GM23338 (cell line): Measurements from ENCODE around the gene LCA5. TPM values are rescaled to one million over a fixed set of nuclear protein-coding genes. Genes with fewer than 3 reads are reported as not detected.

Experiments
- ATAC-seq: fragments of 200-7000 bp; cut with Tn5 transposase; 3 replicates; pipeline ENCODE4 v1.9.1; 2020
- DNase-seq: peaks from one replicate; pipeline ENCODE4 v3.0.0-alpha.2; 2015; ENCODE audit warnings: low spot score
- H2AFZ ChIP-seq: fragments of 200-600 bp; sonication (generic); 2 replicates; pipeline ENCODE4 v1.8.0; 2016; ENCODE audit warnings: antibody characterized with exemption, mild to moderate bottlenecking, moderate library complexity
- H3F3A ChIP-seq: fragments of 200-600 bp; sonication (generic); replicated peaks from 2 replicates; pipeline ENCODE4 v1.8.0; 2017; ENCODE audit warnings: antibody characterized with exemption, mixed run types, low read depth
- H3K27ac ChIP-seq: fragments of 200-600 bp; sonication (generic); 2 replicates; pipeline ENCODE4 v1.6.1; 2016; ENCODE audit warnings: low read depth
- H3K27me3 ChIP-seq: fragments of 200-600 bp; sonication (generic); 2 replicates; pipeline ENCODE4 v1.8.0; 2016; ENCODE audit warnings: mild to moderate bottlenecking, mixed run types, moderate library complexity; ENCODE audit not compliant: insufficient read depth
- H3K36me3 ChIP-seq: fragments of 200-600 bp; sonication (generic); 2 replicates; pipeline ENCODE4 v1.8.0; 2016; ENCODE audit warnings: mild to moderate bottlenecking; ENCODE audit not compliant: insufficient read depth
- H3K4me1 ChIP-seq: fragments of 200-600 bp; sonication (generic); 2 replicates; pipeline ENCODE4 v1.8.0; 2016; ENCODE audit warnings: mild to moderate bottlenecking, moderate library complexity; ENCODE audit not compliant: insufficient read depth
- H3K4me2 ChIP-seq: fragments of 200-600 bp; sonication (generic); 2 replicates; pipeline ENCODE4 v1.7.1; 2017; ENCODE audit warnings: mixed run types
- H3K4me3 ChIP-seq: fragments of 200-600 bp; sonication (generic); 2 replicates; pipeline ENCODE4 v1.6.1; 2016; ENCODE audit warnings: mixed run types
- H3K79me2 ChIP-seq: fragments of 200-600 bp; sonication (generic); replicated peaks from 2 replicates; pipeline ENCODE4 v1.8.0; 2017; ENCODE audit warnings: mild to moderate bottlenecking; ENCODE audit not compliant: insufficient read depth
- H3K9me2 ChIP-seq: fragments of 200-600 bp; sonication (generic); 2 replicates; pipeline ENCODE4 v1.8.0; 2017; ENCODE audit not compliant: insufficient read depth
- H4K20me1 ChIP-seq: fragments of 200-600 bp; sonication (generic); replicated peaks from 2 replicates; pipeline ENCODE4 v1.8.0; 2017; ENCODE audit warnings: mild to moderate bottlenecking; ENCODE audit not compliant: insufficient read depth
- H3K27ac Mint-ChIP-seq: 2 replicates; pipeline ENCODE4 v1.8.0; 2020; ENCODE audit warnings: inconsistent platforms, mild to moderate bottlenecking, moderate library complexity, mixed read lengths
- H3K27me3 Mint-ChIP-seq: 3 replicates; pipeline ENCODE4 v1.8.0; 2022; ENCODE audit warnings: low read depth, mild to moderate bottlenecking, moderate library complexity, mixed read lengths, inconsistent platforms; ENCODE audit not compliant: insufficient read depth, poor library complexity
- H3K36me3 Mint-ChIP-seq: 3 replicates; pipeline ENCODE4 v1.8.0; 2021; ENCODE audit warnings: low read depth, mild to moderate bottlenecking, inconsistent platforms, moderate library complexity, mixed read lengths
- H3K4me1 Mint-ChIP-seq: 3 replicates; pipeline ENCODE4 v1.8.0; 2020; ENCODE audit warnings: mild to moderate bottlenecking, inconsistent platforms, mixed read lengths
- H3K4me3 Mint-ChIP-seq: 3 replicates; pipeline ENCODE4 v1.8.0; 2021; ENCODE audit warnings: moderate library complexity, mild to moderate bottlenecking, inconsistent platforms, mixed read lengths
- H3K9me3 Mint-ChIP-seq: 3 replicates; pipeline ENCODE4 v1.8.0; 2020; ENCODE audit warnings: moderate library complexity, mild to moderate bottlenecking, inconsistent platforms, mixed read lengths
- CREB1 ChIP-seq: fragments of 250-450 bp; sonication (Bioruptor Pico); IDR thresholded peaks from 2 replicates; pipeline ENCODE4 v1.5.0; 2020; ENCODE audit warnings: low read depth, mild to moderate bottlenecking, moderate library complexity
- CTCF ChIP-seq, 2 experiments: fragments of 200-600 bp in 1 of 2; sonication (generic) in 1 of 2; conservative IDR thresholded peaks; 2 replicates each; pipeline versions ENCODE4 v1.5.1 to v1.6.1; 2016 to 2017; ENCODE audit warnings: antibody characterized with exemption in 2 of 2, low read depth in 2 of 2, mild to moderate bottlenecking in 2 of 2, moderate library complexity in 1 of 2
- ETS1 ChIP-seq: IDR thresholded peaks from 2 replicates; pipeline ENCODE4 v1.6.1; 2016; ENCODE audit warnings: antibody characterized with exemption
- EZH2 ChIP-seq: fragments of 200-600 bp; sonication (generic); IDR thresholded peaks from one replicate; pipeline ENCODE4 v1.8.0; 2017; ENCODE audit warnings: antibody characterized with exemption, mild to moderate bottlenecking, low read depth; ENCODE audit not compliant: unreplicated experiment
- EZH2phosphoT487 ChIP-seq: fragments of 200-600 bp; sonication (generic); IDR thresholded peaks from one replicate; pipeline ENCODE4 v1.8.1; 2018; ENCODE audit warnings: antibody characterized with exemption; ENCODE audit not compliant: unreplicated experiment
- JUNB ChIP-seq: IDR thresholded peaks from one replicate; pipeline ENCODE4 v1.6.1; 2016; ENCODE audit warnings: antibody characterized with exemption; ENCODE audit not compliant: unreplicated experiment
- NANOG ChIP-seq: IDR thresholded peaks from 2 replicates; pipeline ENCODE4 v1.6.1; 2016; ENCODE audit warnings: antibody characterized with exemption, borderline replicate concordance
- POLR2AphosphoS5 ChIP-seq: IDR thresholded peaks from 2 replicates; pipeline ENCODE4 v1.6.1; 2016; ENCODE audit warnings: antibody characterized with exemption, low read depth
- STAT1 ChIP-seq: IDR thresholded peaks from one replicate; pipeline ENCODE4 v1.6.1; 2016; ENCODE audit warnings: antibody characterized with exemption; ENCODE audit not compliant: unreplicated experiment
- ZNF114 ChIP-seq: fragments of 250-450 bp; sonication (Bioruptor Pico); IDR thresholded peaks from 2 replicates; pipeline ENCODE4 v1.5.0; 2020; ENCODE audit warnings: mild to moderate bottlenecking, moderate library complexity
- ZNF331 ChIP-seq: fragments of 250-450 bp; sonication (Bioruptor Pico); IDR thresholded peaks from 2 replicates; pipeline ENCODE4 v1.5.0; 2020; ENCODE audit warnings: low read depth, mild to moderate bottlenecking, moderate library complexity
- polyA plus RNA-seq: library from polyadenylated mRNA; unstranded; fragments of >200 nt; fragmentation: Nextera tagmentation; extraction: Ambion mirVana; gene quantifications from 2 replicates; pipeline ENCODE4 v1.2.1, GENCODE V29; 2016
- total RNA-seq: library from RNA; depleted of rRNA; stranded (reverse); fragments of >200 nt; shearing (Covaris generic); gene quantifications from 2 replicates; pipeline ENCODE4 v1.2.3, GENCODE V29; 2014

Gene LCA5
- total and polyA plus RNA-seq, 2 experiments from 2014 or later: 4.2 TPM

GRCh38 chr6:79543886-79544285 is 6.7 kb upstream of the LCA5 start (continued):
- TF ChIP-seq EZH2 (no peak), CREB1 (CRISPR knock-in tag) (no peak), ETS1 (no peak), POLR2AphosphoS5 (no peak), EZH2phosphoT487 (no peak), CTCF (conservative IDR thresholded peaks at IDR 0.05; ENCODE audit: low read depth in 2 of 2) (no peak)

- TF ChIP-seq CREB1 (CRISPR knock-in tag) (no peak), ZNF331 (CRISPR knock-in tag) (no peak)
- Histone ChIP-seq H3K4me2 (no peak overlapping the region), H3K79me2 (peaks cover under 1% of the 10 kb centered on the region), H3K36me3 (no peaks in the 10 kb centered on the region), H3K4me1 (peaks cover 31% of the 10 kb centered on the region), H4K20me1 (no peaks in the 10 kb centered on the region), H3K27me3 (no peaks in the 10 kb centered on the region), H3F3A (no peaks in the 10 kb centered on the region), H2AFZ (no peak overlapping the region), H3K4me3 (no peak overlapping the region), H3K9me2 (no peaks in the 10 kb centered on the region), H3K27ac (no peak overlapping the region)
- H3K36me3 Mint-ChIP-seq: 0 out of 3 replicates have a peak, but pooled peaks cover 3% of the 10 kb centered on the region
- no peak overlapping the region for H3K27ac Mint-ChIP-seq
- no peaks in the 10 kb centered on the region for H3K9me3 Mint-ChIP-seq
- H3K4me1 Mint-ChIP-seq: peaks cover 31% of the 10 kb centered on the region
- ATAC-seq (no peak), DNase-seq (no peak)
- H3K4me3 Mint-ChIP-seq: no peak overlapping the region
- no peaks in the 10 kb centered on the region for H3K27me3 Mint-ChIP-seq
Observed at GRCh38 chr6:79543411-79543810, 6.2 kb upstream of the LCA5 start.

- Mint-ChIP-seq H3K27me3 (no peaks in the 10 kb centered on the region), H3K36me3 (no peaks in the 10 kb centered on the region), H3K4me1 (peaks cover 9% of the 10 kb centered on the region), H3K27ac (no peak overlapping the region), H3K4me3 (no peak overlapping the region), H3K9me3 (no peaks in the 10 kb centered on the region)
- H2AFZ ChIP-seq: no peak overlapping the region
- H3K79me2 ChIP-seq: peaks cover 19% of the 10 kb centered on the region
- peaks cover 11% of the 10 kb centered on the region for H3K4me1 ChIP-seq
- H3K9me2 ChIP-seq: no peaks in the 10 kb centered on the region
- H3K27me3 ChIP-seq: no peaks in the 10 kb centered on the region
- no peaks in the 10 kb centered on the region for H4K20me1 ChIP-seq
- H3K36me3 ChIP-seq: no peaks in the 10 kb centered on the region
- no peak for ATAC-seq
- peak overlapping the region; percentile 89 for H3K4me2 ChIP-seq
- peak overlapping the region; percentile 78 for H3K4me3 ChIP-seq
- no peak overlapping the region for H3K27ac ChIP-seq
- DNase-seq: peak; percentile 42
- no peaks in the 10 kb centered on the region for H3F3A ChIP-seq
- no peak for TF ChIP-seq POLR2AphosphoS5
- TF ChIP-seq ZNF331 (CRISPR knock-in tag): no peak
- TF ChIP-seq CTCF (conservative IDR thresholded peaks at IDR 0.05; ENCODE audit: low read depth in 2 of 2): no peak
- TF ChIP-seq EZH2phosphoT487: no peak
- no peak for TF ChIP-seq ETS1
- no peak for TF ChIP-seq JUNB
- no peak for TF ChIP-seq ZNF114 (CRISPR knock-in tag)
- TF ChIP-seq NANOG: no peak
- no peak for TF ChIP-seq EZH2
- TF ChIP-seq STAT1: no peak
Observed at GRCh38 chr6:79538106-79538971, 1.1 kb upstream of the LCA5 start.
